ENCODE results near the gene YY1AP1.

- TF ChIP-seq EZH2 (IDR thresholded peaks at IDR 0.05; ENCODE audit: insufficient read depth, poor library complexity, severe bottlenecking) (no peak), EZH2phosphoT487 (IDR thresholded peaks at IDR 0.05; ENCODE audit: insufficient read depth, low read depth) (no peak)
Measured at GRCh38 chr1:155649676-155650075, 38.9 kb downstream of the YY1AP1 start.
